ENCODE data around the gene CCNL1.

- no peak for TF ChIP-seq CTCF (IDR thresholded peaks at IDR 0.05; ENCODE audit: low read length)
- TF ChIP-seq EZH2 (IDR thresholded peaks at IDR 0.05; ENCODE audit: borderline replicate concordance, low read length): no peak
Measured at GRCh38 chr3:157182879-157183278, 22.9 kb upstream of the CCNL1 start.
